HCT116 (cell line): ENCODE measurements around the gene CD63. TPM values are rescaled to one million over a fixed set of nuclear protein-coding genes. Genes with fewer than 3 reads are reported as not detected.

ENCODE experiments used
- ATAC-seq: fragments of 200-7000 bp; cut with Tn5 transposase; 2 replicates; pipeline ENCODE4 v1.9.1; 2020; ENCODE audit warnings: mild to moderate bottlenecking, moderate library complexity
- BruUV-seq: library from RNA; stranded (reverse); fragments of 400-500 nt; replicated peaks from 2 replicates; lab custom pipeline; 2021; lab: Mats Ljungman, UMichigan
- CTCF ChIA-PET: fragments of 300-600 bp; sonication (Branson Sonifier 250); formaldehyde crosslinking; loops from one replicate; lab custom pipeline; 2021; ENCODE audit warnings: antibody characterized with exemption; lab: Charles Lee
- POLR2A ChIA-PET: fragments of 300-600, 350-600 bp; sonication (Branson Sonifier 250); formaldehyde crosslinking; loops from one replicate; lab custom pipeline; 2021; ENCODE audit warnings: antibody characterized with exemption; lab: Charles Lee
- RAD21 ChIA-PET, 2 experiments: fragments of 300-600 bp; sonication (Branson Sonifier 250); formaldehyde crosslinking; loops; one replicate each; lab custom pipeline; 2023; ENCODE audit warnings: low total read pairs in 2 of 2; ENCODE audit not compliant: uncharacterized antibody in 2 of 2, unreplicated experiment in 2 of 2, low non-redundant PET in 1 of 2; lab: Charles Lee
- DNase-seq: peaks from one replicate; pipeline ENCODE4 v3.0.0-alpha.2; 2010; ENCODE audit warnings: low read depth, low spot score
- H2AFZ ChIP-seq: fragments of 200-600 bp; shearing (Covaris generic), sonication (generic); 2 replicates; pipeline ENCODE4 v1.6.1; 2017; ENCODE audit warnings: low read depth, mixed run types, mixed read lengths, antibody characterized with exemption, low read length; ENCODE audit not compliant: poor library complexity, severe bottlenecking
- H3K27ac ChIP-seq: 2 replicates; pipeline ENCODE4 v1.5.1; 2012; ENCODE audit warnings: low read depth, low read length
- H3K27me3 ChIP-seq: fragments of 200-600 bp; sonication (generic); 2 replicates; pipeline ENCODE4 v1.6.1; 2016; ENCODE audit warnings: mixed run types, low read length, mixed read lengths; ENCODE audit not compliant: insufficient read depth
- H3K36me3 ChIP-seq, 2 experiments: fragments of 200-500 bp in 1 of 2; fragments of 200-600 bp in 1 of 2; sonication (Bioruptor generic) in 1 of 2; sonication (generic) in 1 of 2; 2 replicates each; pipeline versions ENCODE4 v1.5.1 to v1.6.1; 2014 to 2016; ENCODE audit warnings: low read length in 2 of 2, inconsistent platforms in 1 of 2, mixed read lengths in 1 of 2, mixed run types in 1 of 2; ENCODE audit not compliant: insufficient read depth in 2 of 2, control insufficient read depth in 1 of 2
- H3K4me1 ChIP-seq, 2 experiments: fragments of 200-600 bp in 1 of 2; sonication (generic) in 1 of 2; 2 replicates each; pipeline versions ENCODE4 v1.5.1 to v1.6.1; 2012 to 2017; ENCODE audit warnings: low read length in 2 of 2, inconsistent platforms in 1 of 2, mild to moderate bottlenecking in 1 of 2, mixed read lengths in 1 of 2, mixed run types in 1 of 2, moderate library complexity in 1 of 2; ENCODE audit not compliant: insufficient read depth in 2 of 2, control insufficient read depth in 1 of 2
- H3K4me2 ChIP-seq: fragments of 200-600 bp; sonication (generic); 2 replicates; pipeline ENCODE4 v1.6.1; 2017; ENCODE audit warnings: mixed run types, low read length, mixed read lengths
- H3K4me3 ChIP-seq, 2 experiments: fragments of 200-600 bp in 1 of 2; sonication (generic) in 1 of 2; replicated peaks in 1 of 2; 2 replicates each; pipeline ENCODE4 v1.5.1; 2011 to 2016; ENCODE audit warnings: low read length in 2 of 2, control low read depth in 1 of 2, low read depth in 1 of 2, mild to moderate bottlenecking in 1 of 2, mixed read lengths in 1 of 2, mixed run types in 1 of 2
- H3K79me2 ChIP-seq: fragments of 200-600 bp; sonication (generic); 2 replicates; pipeline ENCODE4 v1.6.1; 2017; ENCODE audit warnings: mild to moderate bottlenecking, mixed run types, low read length, moderate library complexity, mixed read lengths; ENCODE audit not compliant: insufficient read depth
- H3K9ac ChIP-seq: fragments of 200-600 bp; sonication (generic); 2 replicates; pipeline ENCODE4 v1.6.1; 2016; ENCODE audit warnings: low read length, mixed read lengths
- H3K9me2 ChIP-seq: fragments of 200-600 bp; sonication (generic), shearing (Covaris generic); 2 replicates; pipeline ENCODE4 v1.6.1; 2017; ENCODE audit warnings: mixed run types, mild to moderate bottlenecking, moderate library complexity; ENCODE audit not compliant: insufficient read depth
- H3K9me3 ChIP-seq, 2 experiments: fragments of 200-500 bp in 1 of 2; fragments of 200-600 bp in 1 of 2; sonication (Bioruptor generic) in 1 of 2; sonication (generic) in 1 of 2; 2 replicates each; pipeline ENCODE4 v1.6.1; 2014 to 2017; ENCODE audit warnings: low read length in 2 of 2, mixed read lengths in 2 of 2, inconsistent platforms in 1 of 2, low read depth in 1 of 2, mild to moderate bottlenecking in 1 of 2, mixed run types in 1 of 2, moderate library complexity in 1 of 2; ENCODE audit not compliant: control insufficient read depth in 1 of 2, insufficient read depth in 1 of 2
- H4K20me1 ChIP-seq: fragments of 200-600 bp; sonication (generic), shearing (Covaris generic); 2 replicates; pipeline ENCODE4 v1.6.1; 2017; ENCODE audit warnings: mixed run types, mild to moderate bottlenecking, moderate library complexity; ENCODE audit not compliant: insufficient read depth
- CBX3 ChIP-seq: IDR thresholded peaks from 2 replicates; pipeline ENCODE4 v1.6.1; 2012; ENCODE audit warnings: low read depth
- CEBPB ChIP-seq: IDR thresholded peaks from 2 replicates; pipeline ENCODE4 v1.6.1; 2012; ENCODE audit warnings: low read depth
- EGR1 ChIP-seq: IDR thresholded peaks from 2 replicates; pipeline ENCODE4 v1.6.1; 2012; ENCODE audit warnings: low read depth
- ELF1 ChIP-seq: IDR thresholded peaks from 2 replicates; pipeline ENCODE4 v1.6.1; 2012; ENCODE audit warnings: low read depth, borderline replicate concordance
- FOSL1 ChIP-seq: IDR thresholded peaks from 2 replicates; pipeline ENCODE4 v1.6.1; 2012; ENCODE audit warnings: low read depth
- JUND ChIP-seq: IDR thresholded peaks from 2 replicates; pipeline ENCODE4 v1.6.1; 2012
- MAX ChIP-seq: IDR thresholded peaks from 2 replicates; pipeline ENCODE4 v1.6.1; 2012
- POLR2A ChIP-seq: IDR thresholded peaks from 2 replicates; pipeline ENCODE4 v1.7.0; 2011; ENCODE audit warnings: borderline replicate concordance; ENCODE audit not compliant: insufficient read depth, insufficient read length; ENCODE audit errors: extremely low read depth
- POLR2AphosphoS5 ChIP-seq: IDR thresholded peaks from 2 replicates; pipeline ENCODE4 v1.6.1; 2011; ENCODE audit warnings: mild to moderate bottlenecking, low read depth, low read length, moderate library complexity
- RAD21 ChIP-seq: IDR thresholded peaks from 2 replicates; pipeline ENCODE4 v1.6.1; 2012; ENCODE audit warnings: low read depth, mild to moderate bottlenecking
- SRF ChIP-seq: IDR thresholded peaks from 2 replicates; pipeline ENCODE4 v1.6.1; 2012; ENCODE audit warnings: low read depth
- TCF7L2 ChIP-seq: IDR thresholded peaks from 2 replicates; pipeline ENCODE4 v1.7.0; 2011; ENCODE audit warnings: borderline replicate concordance, inconsistent platforms; ENCODE audit not compliant: insufficient read depth, insufficient read length; ENCODE audit errors: extremely low read depth
- YY1 ChIP-seq: IDR thresholded peaks from 2 replicates; pipeline ENCODE4 v1.6.1; 2011; ENCODE audit warnings: low read length, low read depth, moderate library complexity, mild to moderate bottlenecking; ENCODE audit not compliant: insufficient replicate concordance; ENCODE audit errors: extremely low read depth
- ZFX ChIP-seq: fragments of 450-650 bp; IDR thresholded peaks from 2 replicates; pipeline ENCODE4 v1.6.1; 2017
- intact Hi-C: fragments of 100-400 bp; cut with micrococcal nuclease; formaldehyde crosslinking; loops from 2 replicates; pipeline ENCODE4 v1.10.0; 2022
- total RNA-seq: library from RNA; stranded (reverse); gene quantifications from one replicate; pipeline ENCODE4 v1.2.1, GENCODE V29; 2021; ENCODE audit not compliant: unreplicated experiment
- TF ChIP-seq, protein P1 (sequence below): IDR thresholded peaks from 2 replicates; pipeline ENCODE4 v1.6.1; 2011; ENCODE audit warnings: mild to moderate bottlenecking, low read length, moderate library complexity; ENCODE audit not compliant: insufficient replicate concordance; ENCODE audit errors: extremely low read depth
- TF ChIP-seq, protein P2 (sequence below), 3 experiments: fragments of 200-600 bp in 1 of 3; sonication (generic) in 1 of 3; IDR thresholded peaks in 2 of 3; conservative IDR thresholded peaks in 1 of 3; 2 replicates each; pipeline ENCODE4 v1.5.1; 2012 to 2017; ENCODE audit warnings: low read depth in 2 of 3, low read length in 2 of 3, antibody characterized with exemption in 1 of 3, borderline replicate concordance in 1 of 3, control low read depth in 1 of 3, mild to moderate bottlenecking in 1 of 3, mixed read lengths in 1 of 3, mixed run types in 1 of 3, moderate library complexity in 1 of 3; ENCODE audit not compliant: insufficient read depth in 1 of 3

Gene CD63
- total RNA-seq, 1 experiment from 2014 or later, result 355 TPM

DNA sequence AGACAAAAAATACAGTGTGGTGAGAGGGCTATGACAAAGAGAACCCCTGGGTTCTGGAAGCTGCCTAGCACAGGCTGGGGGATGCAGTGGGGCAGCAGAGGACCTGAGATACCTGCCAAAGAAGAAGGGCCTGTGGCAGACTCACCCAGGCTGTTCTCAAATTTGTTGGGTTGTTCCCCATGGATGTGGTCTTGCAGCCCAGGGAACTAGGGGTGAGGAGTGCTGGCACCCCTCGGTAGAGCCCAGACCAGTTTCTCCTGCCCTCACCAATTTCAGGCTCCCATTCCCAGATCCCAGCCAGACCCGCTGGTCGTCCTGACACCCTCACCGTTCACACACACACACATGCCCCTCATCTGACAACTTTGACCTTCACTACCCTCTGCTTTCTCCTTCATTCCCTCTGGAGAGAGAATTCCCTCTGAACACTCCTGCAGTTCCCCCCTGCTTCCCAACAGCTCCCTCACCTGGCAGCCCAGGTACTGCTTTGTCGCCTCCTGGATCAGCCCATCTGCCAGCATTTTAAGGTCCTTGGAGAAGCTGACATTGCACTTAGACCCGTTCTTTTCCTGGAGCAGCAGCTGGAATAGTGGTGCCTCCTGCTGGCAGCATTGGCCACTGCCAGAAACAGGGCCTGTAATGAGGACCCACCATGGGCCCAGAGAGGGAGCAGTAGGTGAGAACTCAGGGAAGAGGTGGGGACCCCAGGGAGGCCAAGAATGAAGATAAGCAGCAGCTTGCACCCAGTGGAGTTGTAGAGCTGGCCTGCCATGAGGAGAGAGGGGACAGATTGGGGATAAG lies 8.2 kb upstream of the CD63 start (continued):
- TF ChIP-seq ELF1 (no peak), JUND (no peak)
- TF ChIP-seq, all 23 proteins: peak for 5

GRCh38 chr12:55736076-55736475 lies 7.3 kb upstream of the CD63 start:
- Histone ChIP-seq H3K79me2 (no peaks in the 10 kb centered on the region), H4K20me1 (no peaks in the 10 kb centered on the region), H3K4me2 (no peak overlapping the region), H3K9ac (no peak overlapping the region), H3K36me3 (no peaks in the 10 kb centered on the region), H3K9me3 (no peaks in the 10 kb centered on the region), H3K27me3 (no peaks in the 10 kb centered on the region), H3K4me3 (no peak overlapping the region), H2AFZ (no peak overlapping the region), H3K9me2 (no peaks in the 10 kb centered on the region), H3K27ac (no peak overlapping the region), H3K4me1 (peaks cover 12 to 42% of the 10 kb centered on the region in 2 experiments)
- ChIA-PET RAD21 (interaction anchor here in 1 of 2 experiments (0.7 kb wide), 1 partner anchor 13 kb away, joined by 3 read pairs; no protein-coding TSS in a partner anchor), POLR2A (interaction anchor here (1.0 kb wide), 1 partner anchor 455 kb away, joined by 4 read pairs; no protein-coding TSS in a partner anchor), CTCF (interaction anchor here (1.2 to 3.6 kb wide), 3 partner anchors 11 to 36 kb away, joined by 3 to 49 read pairs (median 3); no protein-coding TSS in a partner anchor)
- intact Hi-C loops, result loop anchor here (5.0 to 10.0 kb wide), 2 partner anchors 291 to 379 kb away; partner anchors contain the start of genes RPL41 and ZC3H10
- no TSS peak for BruUV-seq
- TF ChIP-seq POLR2AphosphoS5 (no peak), CBX3 (no peak), MAX (no peak), SRF (no peak), ZFX (no peak), POLR2A (no peak), YY1 (no peak), FOSL1 (no peak), RAD21 (no peak), CEBPB (no peak), TCF7L2 (no peak), JUND (no peak), EGR1 (no peak)
- TF ChIP-seq, protein P1, sequence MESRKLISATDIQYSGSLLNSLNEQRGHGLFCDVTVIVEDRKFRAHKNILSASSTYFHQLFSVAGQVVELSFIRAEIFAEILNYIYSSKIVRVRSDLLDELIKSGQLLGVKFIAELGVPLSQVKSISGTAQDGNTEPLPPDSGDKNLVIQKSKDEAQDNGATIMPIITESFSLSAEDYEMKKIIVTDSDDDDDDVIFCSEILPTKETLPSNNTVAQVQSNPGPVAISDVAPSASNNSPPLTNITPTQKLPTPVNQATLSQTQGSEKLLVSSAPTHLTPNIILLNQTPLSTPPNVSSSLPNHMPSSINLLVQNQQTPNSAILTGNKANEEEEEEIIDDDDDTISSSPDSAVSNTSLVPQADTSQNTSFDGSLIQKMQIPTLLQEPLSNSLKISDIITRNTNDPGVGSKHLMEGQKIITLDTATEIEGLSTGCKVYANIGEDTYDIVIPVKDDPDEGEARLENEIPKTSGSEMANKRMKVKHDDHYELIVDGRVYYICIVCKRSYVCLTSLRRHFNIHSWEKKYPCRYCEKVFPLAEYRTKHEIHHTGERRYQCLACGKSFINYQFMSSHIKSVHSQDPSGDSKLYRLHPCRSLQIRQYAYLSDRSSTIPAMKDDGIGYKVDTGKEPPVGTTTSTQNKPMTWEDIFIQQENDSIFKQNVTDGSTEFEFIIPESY, result no peak
- TF ChIP-seq, protein P2, sequence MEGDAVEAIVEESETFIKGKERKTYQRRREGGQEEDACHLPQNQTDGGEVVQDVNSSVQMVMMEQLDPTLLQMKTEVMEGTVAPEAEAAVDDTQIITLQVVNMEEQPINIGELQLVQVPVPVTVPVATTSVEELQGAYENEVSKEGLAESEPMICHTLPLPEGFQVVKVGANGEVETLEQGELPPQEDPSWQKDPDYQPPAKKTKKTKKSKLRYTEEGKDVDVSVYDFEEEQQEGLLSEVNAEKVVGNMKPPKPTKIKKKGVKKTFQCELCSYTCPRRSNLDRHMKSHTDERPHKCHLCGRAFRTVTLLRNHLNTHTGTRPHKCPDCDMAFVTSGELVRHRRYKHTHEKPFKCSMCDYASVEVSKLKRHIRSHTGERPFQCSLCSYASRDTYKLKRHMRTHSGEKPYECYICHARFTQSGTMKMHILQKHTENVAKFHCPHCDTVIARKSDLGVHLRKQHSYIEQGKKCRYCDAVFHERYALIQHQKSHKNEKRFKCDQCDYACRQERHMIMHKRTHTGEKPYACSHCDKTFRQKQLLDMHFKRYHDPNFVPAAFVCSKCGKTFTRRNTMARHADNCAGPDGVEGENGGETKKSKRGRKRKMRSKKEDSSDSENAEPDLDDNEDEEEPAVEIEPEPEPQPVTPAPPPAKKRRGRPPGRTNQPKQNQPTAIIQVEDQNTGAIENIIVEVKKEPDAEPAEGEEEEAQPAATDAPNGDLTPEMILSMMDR (IDR thresholded peaks at IDR 0.05 in 2 of 3, conservative IDR thresholded peaks at IDR 0.05 in 1 of 3; ENCODE audit: borderline replicate concordance in 1 of 3, insufficient read depth in 1 of 3, low read depth in 2 of 3, low read length in 2 of 3), result no peak
- ATAC-seq, result no peak
- DNase-seq, result no peak
